Measurements from ENCODE around the gene CALML5.

Gene CALML5

DNA sequence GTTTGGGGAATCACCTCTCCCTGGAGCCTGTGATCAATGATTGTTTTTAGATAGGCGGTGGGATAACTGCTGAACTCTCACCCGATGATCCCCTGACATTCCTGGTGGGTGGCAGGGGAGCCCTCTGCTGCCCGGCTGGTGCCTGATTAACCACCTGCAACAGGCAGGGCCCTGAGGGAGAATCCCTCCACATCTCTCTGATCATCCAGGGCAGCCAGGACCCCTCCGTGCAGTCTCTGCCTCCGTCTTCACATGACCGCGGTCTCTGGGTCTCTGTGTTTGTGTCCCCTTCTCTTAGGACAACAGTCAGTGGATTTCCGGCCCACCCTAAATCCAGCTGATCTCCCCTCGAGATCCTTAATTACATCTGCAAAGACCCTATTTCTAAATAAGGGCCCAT lies 17.4 kb downstream of the CALML5 start:
- H3K4me3 ChIP-seq (ENCODE audit: control insufficient read depth, low read depth, low read length): no peak overlapping the region
- TF ChIP-seq, protein P1, sequence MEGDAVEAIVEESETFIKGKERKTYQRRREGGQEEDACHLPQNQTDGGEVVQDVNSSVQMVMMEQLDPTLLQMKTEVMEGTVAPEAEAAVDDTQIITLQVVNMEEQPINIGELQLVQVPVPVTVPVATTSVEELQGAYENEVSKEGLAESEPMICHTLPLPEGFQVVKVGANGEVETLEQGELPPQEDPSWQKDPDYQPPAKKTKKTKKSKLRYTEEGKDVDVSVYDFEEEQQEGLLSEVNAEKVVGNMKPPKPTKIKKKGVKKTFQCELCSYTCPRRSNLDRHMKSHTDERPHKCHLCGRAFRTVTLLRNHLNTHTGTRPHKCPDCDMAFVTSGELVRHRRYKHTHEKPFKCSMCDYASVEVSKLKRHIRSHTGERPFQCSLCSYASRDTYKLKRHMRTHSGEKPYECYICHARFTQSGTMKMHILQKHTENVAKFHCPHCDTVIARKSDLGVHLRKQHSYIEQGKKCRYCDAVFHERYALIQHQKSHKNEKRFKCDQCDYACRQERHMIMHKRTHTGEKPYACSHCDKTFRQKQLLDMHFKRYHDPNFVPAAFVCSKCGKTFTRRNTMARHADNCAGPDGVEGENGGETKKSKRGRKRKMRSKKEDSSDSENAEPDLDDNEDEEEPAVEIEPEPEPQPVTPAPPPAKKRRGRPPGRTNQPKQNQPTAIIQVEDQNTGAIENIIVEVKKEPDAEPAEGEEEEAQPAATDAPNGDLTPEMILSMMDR (conservative IDR thresholded peaks at IDR 0.05; ENCODE audit: control insufficient read depth, insufficient read depth, low read depth, low read length): no peak
- DNase-seq (ENCODE audit: low read depth): no peak

- H3K4me3 ChIP-seq (ENCODE audit: control insufficient read depth, low read depth, low read length): no peak overlapping the region
- DNase-seq (ENCODE audit: low read depth): no peak
- TF ChIP-seq, protein P1 (conservative IDR thresholded peaks at IDR 0.05; ENCODE audit: control insufficient read depth, insufficient read depth, low read depth, low read length): no peak
Measured at GRCh38 chr10:5481121-5481520, 18.2 kb downstream of the CALML5 start.

DNA sequence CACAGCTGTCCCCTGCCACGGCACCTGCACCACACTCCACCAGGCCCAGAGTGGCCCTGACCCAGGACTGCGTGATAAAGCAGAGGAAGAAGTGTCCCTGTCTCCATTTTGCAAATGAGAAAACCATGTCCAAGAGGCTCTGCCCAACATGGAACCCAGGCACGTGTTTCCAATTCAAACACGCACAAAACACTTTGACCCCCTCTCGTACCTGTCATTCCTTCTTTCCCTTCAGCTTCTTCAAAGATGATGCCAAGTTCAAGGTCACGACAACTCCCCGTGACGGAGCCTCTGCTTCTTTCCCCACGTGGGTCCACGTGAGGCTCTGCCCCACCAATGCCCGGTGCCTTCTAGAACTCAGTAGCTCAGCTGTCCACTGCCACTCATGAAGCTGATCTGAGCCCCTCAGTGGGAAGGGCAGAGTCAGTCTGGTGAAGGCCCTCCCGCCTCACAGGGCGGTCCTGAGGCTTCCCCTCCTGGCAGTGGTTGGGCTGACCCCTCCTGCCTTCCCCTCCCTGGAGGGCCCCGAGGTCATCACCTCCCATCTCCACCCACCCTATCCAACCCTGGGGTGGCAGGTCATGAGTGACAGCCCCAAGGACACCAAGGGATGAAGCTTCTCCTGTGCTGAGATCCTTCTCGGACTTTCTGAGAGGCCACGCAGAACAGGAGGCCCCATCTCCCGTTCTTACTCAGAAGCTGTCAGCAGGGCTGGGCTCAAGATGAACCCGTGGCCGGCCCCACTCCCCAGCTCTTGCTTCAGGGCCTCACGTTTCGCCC lies 19.0 kb downstream of the CALML5 start:
- TF ChIP-seq, protein P1 (conservative IDR thresholded peaks at IDR 0.05; ENCODE audit: control insufficient read depth, insufficient read depth, low read depth, low read length): no peak
- H3K4me3 ChIP-seq (ENCODE audit: control insufficient read depth, low read depth, low read length): no peak overlapping the region
- no peak for DNase-seq (ENCODE audit: low read depth)

DNA sequence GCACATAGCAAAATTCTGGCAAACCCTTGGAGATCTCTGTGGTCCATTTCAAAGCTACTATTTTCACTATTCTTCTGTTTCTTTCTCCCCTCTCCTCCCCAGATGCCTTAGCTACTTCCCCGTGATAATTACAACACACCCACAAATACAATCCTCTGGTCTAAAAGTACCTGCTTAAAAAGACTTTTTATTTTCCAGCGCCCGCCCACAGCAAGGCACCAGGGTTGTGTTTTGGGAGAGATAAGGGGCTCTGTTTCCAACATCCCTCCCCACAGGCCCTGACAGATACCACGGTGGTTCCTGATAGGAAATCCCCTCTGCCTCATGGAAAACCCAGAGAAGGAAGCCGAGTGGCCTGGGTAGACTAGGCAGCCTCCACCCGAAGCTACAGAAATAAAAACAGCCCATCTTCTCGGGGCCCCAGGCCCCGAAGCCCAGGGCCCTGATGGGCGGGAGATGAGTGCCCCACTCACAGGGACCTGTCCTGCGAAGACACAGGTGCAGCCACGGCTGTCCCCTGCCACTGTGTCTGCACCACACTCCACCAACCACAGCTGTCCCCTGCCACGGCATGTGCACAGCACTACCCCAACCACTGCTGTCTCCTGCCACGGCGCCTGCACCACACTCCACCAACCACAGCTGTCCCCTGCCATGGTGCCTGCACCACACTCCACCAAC lies 19.7 kb downstream of the CALML5 start:
- no peak overlapping the region for H3K4me3 ChIP-seq (ENCODE audit: control insufficient read depth, low read depth, low read length)
- no peak for DNase-seq (ENCODE audit: low read depth)
- TF ChIP-seq, protein P1 (conservative IDR thresholded peaks at IDR 0.05; ENCODE audit: control insufficient read depth, insufficient read depth, low read depth, low read length): no peak

DNA sequence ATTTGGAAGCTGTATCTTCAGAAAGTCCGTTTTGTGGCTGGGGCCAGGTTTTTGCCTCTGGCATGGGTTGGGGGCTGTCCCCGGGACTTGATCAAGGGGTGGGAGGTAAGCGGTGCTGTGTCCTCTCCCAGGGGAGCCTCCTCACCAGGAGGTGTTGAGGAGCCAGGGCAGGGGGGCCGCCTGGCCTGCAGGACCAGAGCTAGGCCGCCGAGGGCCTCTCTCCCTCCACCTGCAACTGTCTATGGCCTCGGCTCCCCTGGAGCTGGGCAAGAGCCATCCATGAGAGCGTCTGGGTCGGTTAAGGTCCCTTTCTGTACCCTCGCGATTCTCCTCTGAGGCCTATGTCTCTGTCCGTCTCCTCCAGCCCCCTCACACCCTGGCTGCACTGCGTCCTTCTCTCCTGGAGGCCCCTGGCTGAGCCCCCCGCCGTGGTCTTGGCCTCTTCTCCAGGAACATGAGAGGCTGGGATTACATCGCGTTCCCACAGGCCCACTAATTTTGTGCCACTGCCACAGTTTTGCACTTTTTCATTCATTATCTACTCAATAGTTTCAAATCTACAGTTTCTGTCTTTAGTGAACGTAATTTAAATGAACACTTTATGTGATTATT lies 20.6 kb downstream of the CALML5 start:
- DNase-seq (ENCODE audit: low read depth): no peak
- H3K4me3 ChIP-seq (ENCODE audit: control insufficient read depth, low read depth, low read length): no peak overlapping the region
- TF ChIP-seq, protein P1 (conservative IDR thresholded peaks at IDR 0.05; ENCODE audit: control insufficient read depth, insufficient read depth, low read depth, low read length): no peak

- H3K4me3 ChIP-seq (ENCODE audit: control insufficient read depth, low read depth, low read length): no peak overlapping the region
- DNase-seq (ENCODE audit: low read depth): no peak
- TF ChIP-seq, protein P1 (conservative IDR thresholded peaks at IDR 0.05; ENCODE audit: control insufficient read depth, insufficient read depth, low read depth, low read length): no peak
Measured at GRCh38 chr10:5477948-5478693, 21.2 kb downstream of the CALML5 start.

Measured in fibroblast of mammary gland (primary cell).